ENCODE results near the gene VEPH1.

GRCh38 chr3:157360044-157360443, 143.2 kb downstream of the VEPH1 start:
- no peak for TF ChIP-seq ESRRA (IDR thresholded peaks at IDR 0.05; ENCODE audit: borderline replicate concordance, low read length)
- peak; percentile 56; the same call in 1 of the 2 replicates for TF ChIP-seq HES2 (IDR thresholded peaks at IDR 0.05)

Measured in A549 (cell line).